Effector CD8-positive, alpha-beta T cell (primary cell): ENCODE measurements around the gene ICE2.

ENCODE experiments used
- DNase-seq: peaks from one replicate; lab custom pipeline; 2025; lab: John Stamatoyannopoulos, UW

The ICE2 gene

DNA sequence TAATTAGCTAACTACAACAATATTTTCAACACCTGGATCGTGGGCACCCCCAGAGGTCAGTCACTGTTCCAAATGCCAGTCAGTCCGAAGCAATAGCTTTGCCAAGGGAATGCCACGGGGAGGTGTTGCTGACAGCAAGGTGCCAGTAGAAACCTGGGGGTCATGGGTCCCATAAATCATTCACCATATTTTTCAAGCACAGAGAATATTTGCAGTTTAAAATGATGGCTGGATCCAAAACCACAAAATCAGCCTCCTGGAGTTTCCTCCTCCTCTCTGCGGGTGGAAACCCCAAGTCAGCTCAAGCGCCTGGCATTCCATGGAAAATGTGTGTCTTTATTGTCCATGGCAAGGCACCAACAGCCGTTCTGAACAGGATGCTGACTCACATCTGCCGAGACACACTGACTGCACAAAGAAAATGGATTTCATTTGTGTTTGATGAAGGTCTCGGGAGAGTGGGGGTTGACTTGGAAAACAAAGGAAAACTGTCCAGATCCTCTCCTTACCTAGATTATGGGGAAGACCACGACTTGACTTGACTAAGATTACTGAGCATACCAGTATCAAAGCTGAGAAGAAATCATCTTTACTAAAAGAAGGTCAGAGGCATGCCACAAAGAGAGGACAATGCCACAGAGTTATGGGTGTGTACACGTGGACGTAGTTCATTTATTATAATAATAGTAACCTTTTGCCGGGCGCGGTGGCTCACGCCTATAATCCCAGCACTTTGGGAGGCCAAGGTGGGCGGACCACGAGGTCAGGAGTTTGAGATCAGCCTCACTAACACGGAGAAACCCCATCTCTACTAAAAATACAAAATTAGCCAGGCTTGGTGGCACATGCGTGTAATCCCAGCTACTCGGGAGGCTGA lies 107.5 kb downstream of the ICE2 start:
- DNase-seq, result no peak

DNA sequence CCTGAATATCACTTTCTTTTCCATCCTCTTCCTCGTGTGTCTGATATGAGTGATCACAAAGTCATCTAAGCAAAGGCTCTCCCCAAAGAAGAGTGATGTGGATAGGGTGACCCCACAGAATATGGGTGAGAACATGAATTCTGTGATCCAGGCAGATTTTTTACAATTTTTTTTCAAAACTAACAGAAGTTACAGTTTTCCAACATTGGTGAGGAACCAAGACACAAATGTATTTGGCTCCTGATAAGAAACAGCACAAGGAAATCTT lies 108.1 kb downstream of the ICE2 start:
- DNase-seq, result no peak

DNA sequence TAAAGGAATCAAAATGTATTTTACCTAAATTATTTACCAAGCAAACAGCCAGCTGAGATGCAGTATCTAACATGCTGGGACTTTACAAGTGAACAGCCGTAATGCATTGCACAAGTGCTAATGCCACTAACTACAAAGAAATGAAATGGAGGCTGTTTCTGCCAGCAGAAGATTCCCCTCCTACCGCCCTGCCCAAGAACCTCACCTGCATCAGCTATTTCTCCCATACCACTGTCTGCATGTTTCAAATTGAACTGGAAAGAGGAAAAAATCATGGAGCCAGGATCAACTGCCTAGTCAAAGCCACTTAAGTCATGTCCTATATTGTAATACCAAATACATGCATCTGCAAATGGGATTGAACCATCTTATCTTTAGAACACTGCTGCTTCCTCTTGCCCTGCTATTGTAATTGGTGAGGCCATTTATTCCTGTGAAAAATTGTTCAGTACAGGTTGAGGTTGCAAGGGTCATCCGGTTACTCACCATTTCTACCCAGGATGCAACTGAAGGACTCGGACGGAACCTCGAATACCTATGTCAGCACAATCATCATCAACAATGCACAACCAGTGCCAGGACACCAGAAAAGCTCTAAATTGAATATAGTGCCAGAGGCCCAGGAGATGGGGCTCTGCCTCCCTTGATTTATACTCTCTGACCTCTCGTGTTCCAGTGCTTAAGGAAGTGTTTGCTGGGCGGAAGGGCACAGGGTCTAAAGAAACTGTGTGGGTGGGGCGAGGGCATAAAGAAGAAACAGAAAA lies 108.7 kb downstream of the ICE2 start:
- no peak for DNase-seq

DNA sequence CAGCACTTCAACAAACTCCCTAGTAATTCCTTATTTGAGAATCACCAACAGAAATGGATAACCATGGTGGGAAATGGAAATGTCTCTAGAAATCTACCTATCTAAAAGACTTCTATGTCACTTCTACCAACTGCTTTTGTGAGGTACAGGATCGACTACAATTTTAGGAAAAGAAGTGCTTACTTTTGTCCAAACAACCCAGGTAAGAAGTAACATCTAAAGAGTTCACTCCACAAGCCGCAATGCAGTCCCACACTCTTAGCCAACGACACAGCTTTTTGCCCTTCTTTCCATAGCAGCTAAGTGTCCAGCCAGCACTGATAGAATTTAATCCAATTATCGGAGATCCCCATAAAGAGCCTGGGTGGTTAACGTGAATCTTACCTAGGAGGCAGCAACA lies 109.2 kb downstream of the ICE2 start:
- no peak for DNase-seq
